Measurements from ENCODE around the gene CPSF2.
"Not testable (repeated sequence)": the region's sequence is repeated elsewhere in the genome, so short reads cannot be mapped to it uniquely, and the experiment has no call there.

The CPSF2 gene

GRCh38 chr14:92154283-92154942, 32.6 kb downstream of the CPSF2 start:
- no peak for DNase-seq (ENCODE audit: low read depth in 2 of 3, low spot score in 1 of 3)

- no peak for DNase-seq (ENCODE audit: low read depth in 2 of 3, low spot score in 1 of 3)
Observed at GRCh38 chr14:92160619-92161018, 38.9 kb downstream of the CPSF2 start.

GRCh38 chr14:92161521-92161920, 39.8 kb downstream of the CPSF2 start:
- no peak for DNase-seq (ENCODE audit: low read depth in 2 of 3, low spot score in 1 of 3)

GRCh38 chr14:92164958-92165357, 43.2 kb downstream of the CPSF2 start:
- no peak for DNase-seq (ENCODE audit: low read depth in 2 of 3, low spot score in 1 of 3)

- DNase-seq (ENCODE audit: low read depth in 2 of 3, low spot score in 1 of 3), result no peak
Observed at GRCh38 chr14:92173668-92174067, 51.9 kb downstream of the CPSF2 start.

GRCh38 chr14:92175811-92176210, 54.0 kb downstream of the CPSF2 start:
- DNase-seq (ENCODE audit: low read depth in 2 of 3, low spot score in 1 of 3), result no peak

- no peak for DNase-seq (ENCODE audit: low read depth in 2 of 3, low spot score in 1 of 3)
Observed at GRCh38 chr14:92176476-92176875, 54.7 kb downstream of the CPSF2 start.

GRCh38 chr14:92179178-92179577, 57.4 kb downstream of the CPSF2 start:
- not testable (repeated sequence) for DNase-seq (ENCODE audit: low read depth in 2 of 3, low spot score in 1 of 3)

GRCh38 chr14:92185559-92185958, 63.8 kb downstream of the CPSF2 start:
- DNase-seq (ENCODE audit: low read depth in 2 of 3, low spot score in 1 of 3), result no peak

- DNase-seq (ENCODE audit: low read depth in 2 of 3, low spot score in 1 of 3), result not testable (repeated sequence)
Observed at GRCh38 chr14:92187616-92188015, 65.8 kb downstream of the CPSF2 start.

GRCh38 chr14:92190768-92191167, 69.0 kb downstream of the CPSF2 start:
- DNase-seq (ENCODE audit: low read depth in 2 of 3, low spot score in 1 of 3), result no peak

- no peak for DNase-seq (ENCODE audit: low read depth in 2 of 3, low spot score in 1 of 3)
Observed at GRCh38 chr14:92198804-92199203, 77.0 kb downstream of the CPSF2 start.

- no peak for DNase-seq (ENCODE audit: low read depth in 2 of 3, low spot score in 1 of 3)
Observed at GRCh38 chr14:92199763-92200162, 78.0 kb downstream of the CPSF2 start.

- no peak for DNase-seq (ENCODE audit: low read depth in 2 of 3, low spot score in 1 of 3)
Observed at GRCh38 chr14:92203116-92203515, 81.3 kb downstream of the CPSF2 start.

- DNase-seq (ENCODE audit: low read depth in 2 of 3, low spot score in 1 of 3), result no peak
Observed at GRCh38 chr14:92204792-92205191, 83.0 kb downstream of the CPSF2 start.

GRCh38 chr14:92207012-92207927, 85.5 kb downstream of the CPSF2 start:
- no peak for DNase-seq (ENCODE audit: low read depth in 2 of 3, low spot score in 1 of 3)

- DNase-seq (ENCODE audit: low read depth in 2 of 3, low spot score in 1 of 3), result no peak
Observed at GRCh38 chr14:92207928-92208265, 86.1 kb downstream of the CPSF2 start.

- DNase-seq (ENCODE audit: low read depth in 2 of 3, low spot score in 1 of 3), result no peak
Observed at GRCh38 chr14:92209141-92209540, 87.4 kb downstream of the CPSF2 start.

GRCh38 chr14:92213125-92213524, 91.4 kb downstream of the CPSF2 start:
- not testable (repeated sequence) for DNase-seq (ENCODE audit: low read depth in 2 of 3, low spot score in 1 of 3)

GRCh38 chr14:92215579-92215978, 93.8 kb downstream of the CPSF2 start:
- DNase-seq (ENCODE audit: low read depth in 2 of 3, low spot score in 1 of 3), result no peak

- DNase-seq (ENCODE audit: low read depth in 2 of 3, low spot score in 1 of 3), result no peak
Observed at GRCh38 chr14:92217936-92218335, 96.2 kb downstream of the CPSF2 start.

Data from stimulated activated CD4-positive, alpha-beta T cell treated with anti-CD3 and anti-CD28 coated beads, Interleukin-12 subunit alpha, Interleukin-12 subunit beta, amount 100 ng/mL, for 48 hours (primary cell).